Hepatocyte (in vitro differentiated cells): Measurements from ENCODE around the gene HK2. TPM values are rescaled to one million over a fixed set of nuclear protein-coding genes. Genes with fewer than 3 reads are reported as not detected.

Source experiments
- DNase-seq: peaks from one replicate; pipeline ENCODE4 v3.0.0-alpha.2; 2016; ENCODE audit warnings: low spot score
- H2AFZ ChIP-seq: fragments of 200-600 bp; sonication (generic); 2 replicates; pipeline ENCODE4 v1.6.0; 2016; ENCODE audit warnings: antibody characterized with exemption, mild to moderate bottlenecking
- H3K27ac ChIP-seq: fragments of 200-600 bp; sonication (generic); 2 replicates; pipeline ENCODE4 v1.5.1; 2016; ENCODE audit warnings: mild to moderate bottlenecking
- H3K27me3 ChIP-seq: fragments of 200-600 bp; sonication (generic); 2 replicates; pipeline ENCODE4 v1.6.1; 2016
- H3K36me3 ChIP-seq: fragments of 200-600 bp; sonication (generic); replicated peaks from 2 replicates; pipeline ENCODE4 v1.5.1; 2016; ENCODE audit warnings: low read depth; ENCODE audit not compliant: insufficient read depth
- H3K4me1 ChIP-seq: fragments of 200-600 bp; sonication (generic); 2 replicates; pipeline ENCODE4 v1.5.1; 2016; ENCODE audit warnings: mild to moderate bottlenecking, moderate library complexity; ENCODE audit not compliant: insufficient read depth
- H3K4me2 ChIP-seq: fragments of 200-600 bp; sonication (generic); 2 replicates; pipeline ENCODE4 v1.6.0; 2016
- H3K4me3 ChIP-seq: fragments of 200-600 bp; sonication (generic); 2 replicates; pipeline ENCODE4 v1.5.1; 2016; ENCODE audit warnings: mild to moderate bottlenecking
- H3K79me2 ChIP-seq: fragments of 200-600 bp; sonication (generic); 2 replicates; pipeline ENCODE4 v1.6.0; 2017; ENCODE audit warnings: mild to moderate bottlenecking
- H3K9me2 ChIP-seq: fragments of 200-600 bp; sonication (generic); replicated peaks from 2 replicates; pipeline ENCODE4 v1.6.0; 2017; ENCODE audit warnings: mild to moderate bottlenecking; ENCODE audit not compliant: insufficient read depth
- H3K9me3 ChIP-seq: fragments of 200-600 bp; sonication (generic); 2 replicates; pipeline ENCODE4 v1.5.1; 2016; ENCODE audit warnings: low read depth, mild to moderate bottlenecking
- H4K20me1 ChIP-seq: fragments of 200-600 bp; sonication (generic); 2 replicates; pipeline ENCODE4 v1.6.0; 2016; ENCODE audit warnings: mild to moderate bottlenecking; ENCODE audit not compliant: insufficient read depth, poor library complexity, severe bottlenecking
- EZH2 ChIP-seq: fragments of 200-600 bp; sonication (generic); IDR thresholded peaks from 2 replicates; pipeline ENCODE4 v1.6.1; 2016; ENCODE audit warnings: antibody characterized with exemption, mild to moderate bottlenecking, borderline replicate concordance
- EZH2phosphoT487 ChIP-seq: fragments of 200-600 bp; sonication (generic); IDR thresholded peaks from one replicate; pipeline ENCODE4 v1.6.1; 2018; ENCODE audit warnings: antibody characterized with exemption, mild to moderate bottlenecking, low read depth, moderate library complexity; ENCODE audit not compliant: unreplicated experiment, severe bottlenecking
- WGBS: methylation state at CpG from one replicate; pipeline ENCODE4 v1.1.6; 2016; ENCODE audit warnings: low lambda C conversion rate; ENCODE audit errors: missing lambda C conversion rate; 5-methylcytosine and 5-hydroxymethylcytosine counted together
- polyA plus RNA-seq: library from polyadenylated mRNA; unstranded; fragments of >200 nt; fragmentation: Nextera tagmentation; extraction: Ambion mirVana; gene quantifications from 2 replicates; pipeline ENCODE4 v1.2.1, GENCODE V29; 2016
- total RNA-seq: library from RNA; depleted of rRNA; stranded (reverse); fragments of >200 nt; gene quantifications from 2 replicates; pipeline ENCODE4 v1.2.3, GENCODE V29; 2014
- TF ChIP-seq, protein P1 (sequence below): fragments of 200-600 bp; sonication (generic); IDR thresholded peaks from 2 replicates; pipeline ENCODE4 v1.5.1; 2016; ENCODE audit warnings: antibody characterized with exemption, mild to moderate bottlenecking; ENCODE audit not compliant: poor library complexity

HK2 gene
- total and polyA plus RNA-seq, 2 experiments from 2014 or later, result 25.4 to 25.6 TPM

GRCh38 chr2:74860521-74860920, 26.6 kb downstream of the HK2 start:
- Histone ChIP-seq H3K27ac (no peak overlapping the region), H2AFZ (no peak overlapping the region), H3K27me3 (no peaks in the 10 kb centered on the region), H3K4me1 (peaks cover 27% of the 10 kb centered on the region), H3K4me2 (no peak overlapping the region), H3K9me3 (no peaks in the 10 kb centered on the region), H3K9me2 (no peaks in the 10 kb centered on the region), H3K36me3 (no peaks in the 10 kb centered on the region), H4K20me1 (no peaks in the 10 kb centered on the region), H3K4me3 (no peak overlapping the region), H3K79me2 (peaks cover 10% of the 10 kb centered on the region)
- DNase-seq, result no peak
- WGBS, result 71% methylated on average over 3 of the region's 3 CpGs
- TF ChIP-seq, protein P1, sequence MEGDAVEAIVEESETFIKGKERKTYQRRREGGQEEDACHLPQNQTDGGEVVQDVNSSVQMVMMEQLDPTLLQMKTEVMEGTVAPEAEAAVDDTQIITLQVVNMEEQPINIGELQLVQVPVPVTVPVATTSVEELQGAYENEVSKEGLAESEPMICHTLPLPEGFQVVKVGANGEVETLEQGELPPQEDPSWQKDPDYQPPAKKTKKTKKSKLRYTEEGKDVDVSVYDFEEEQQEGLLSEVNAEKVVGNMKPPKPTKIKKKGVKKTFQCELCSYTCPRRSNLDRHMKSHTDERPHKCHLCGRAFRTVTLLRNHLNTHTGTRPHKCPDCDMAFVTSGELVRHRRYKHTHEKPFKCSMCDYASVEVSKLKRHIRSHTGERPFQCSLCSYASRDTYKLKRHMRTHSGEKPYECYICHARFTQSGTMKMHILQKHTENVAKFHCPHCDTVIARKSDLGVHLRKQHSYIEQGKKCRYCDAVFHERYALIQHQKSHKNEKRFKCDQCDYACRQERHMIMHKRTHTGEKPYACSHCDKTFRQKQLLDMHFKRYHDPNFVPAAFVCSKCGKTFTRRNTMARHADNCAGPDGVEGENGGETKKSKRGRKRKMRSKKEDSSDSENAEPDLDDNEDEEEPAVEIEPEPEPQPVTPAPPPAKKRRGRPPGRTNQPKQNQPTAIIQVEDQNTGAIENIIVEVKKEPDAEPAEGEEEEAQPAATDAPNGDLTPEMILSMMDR, result no peak
- TF ChIP-seq EZH2 (no peak), EZH2phosphoT487 (no peak)

GRCh38 chr2:74861531-74861930, 27.6 kb downstream of the HK2 start:
- Histone ChIP-seq H3K79me2 (peaks cover 14% of the 10 kb centered on the region), H3K36me3 (no peaks in the 10 kb centered on the region), H2AFZ (no peak overlapping the region), H3K9me3 (no peaks in the 10 kb centered on the region), H3K27ac (no peak overlapping the region), H3K4me2 (no peak overlapping the region), H3K4me3 (no peak overlapping the region), H3K27me3 (no peaks in the 10 kb centered on the region), H3K4me1 (peaks cover 21% of the 10 kb centered on the region), H4K20me1 (no peaks in the 10 kb centered on the region), H3K9me2 (no peaks in the 10 kb centered on the region)
- no peak for DNase-seq
- no peak for TF ChIP-seq EZH2phosphoT487
- TF ChIP-seq, protein P1, result no peak
- TF ChIP-seq EZH2, result no peak
- WGBS, result 93% methylated on average over 5 of the region's 5 CpGs

DNA sequence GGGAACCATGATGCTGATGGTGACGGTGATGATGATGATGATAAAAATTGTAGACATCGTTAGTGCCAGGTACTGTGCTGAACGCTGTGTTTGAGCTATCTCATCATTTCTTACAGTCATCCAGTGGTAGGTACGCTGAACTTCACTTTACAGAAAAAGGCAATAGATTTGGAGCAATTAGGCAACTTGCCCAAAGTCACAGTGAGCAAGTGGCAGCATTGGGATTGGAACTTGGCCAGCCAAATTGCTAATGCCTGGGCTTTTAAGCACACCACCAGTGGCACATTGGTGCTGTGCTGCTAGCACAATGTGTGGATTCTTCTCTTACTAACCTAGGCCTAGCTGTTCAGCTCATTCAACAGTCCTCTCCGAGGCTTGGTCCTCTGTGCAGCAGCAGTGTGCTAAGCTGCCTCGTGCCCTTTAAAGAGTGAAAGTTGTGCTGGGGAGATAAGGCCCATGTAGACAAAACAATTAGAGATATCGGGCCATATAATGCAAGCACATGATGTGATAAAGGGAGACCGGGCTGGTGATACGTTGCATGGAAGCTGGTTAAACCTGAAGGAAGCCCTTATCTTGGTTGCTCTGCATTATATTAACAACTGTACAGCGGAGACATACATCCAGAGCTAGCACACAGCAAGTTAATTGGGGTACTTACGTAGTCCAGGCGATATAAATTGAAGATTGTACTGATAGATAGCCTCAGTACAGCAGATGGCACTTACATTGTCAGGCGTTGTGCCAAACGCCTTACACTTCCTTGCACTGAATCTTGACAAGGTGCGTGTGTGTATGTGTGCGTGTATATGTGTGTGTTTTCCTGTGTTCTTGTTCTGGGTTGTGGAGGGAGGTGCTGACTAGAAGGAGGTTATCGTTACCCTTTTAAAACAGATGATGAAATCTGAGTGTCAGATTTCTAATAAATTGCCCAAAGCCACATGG, 28.4 kb downstream of the HK2 start:
- H3K27ac ChIP-seq, result no peak overlapping the region
- H3K4me1 ChIP-seq, result peaks cover 13% of the 10 kb centered on the region
- TF ChIP-seq EZH2phosphoT487 (peak; percentile 98), EZH2 (no peak)
- TF ChIP-seq, protein P1, result no peak
- no peaks in the 10 kb centered on the region for H3K36me3 ChIP-seq
- H3K4me3 ChIP-seq, result no peak overlapping the region
- no peaks in the 10 kb centered on the region for H4K20me1 ChIP-seq
- no peaks in the 10 kb centered on the region for H3K9me3 ChIP-seq
- 63% methylated on average over 17 of the region's 17 CpGs for WGBS
- no peaks in the 10 kb centered on the region for H3K9me2 ChIP-seq
- peak; percentile 52 for DNase-seq
- H3K27me3 ChIP-seq, result no peaks in the 10 kb centered on the region
- H3K4me2 ChIP-seq, result no peak overlapping the region
- H3K79me2 ChIP-seq, result peaks cover 14% of the 10 kb centered on the region
- no peak overlapping the region for H2AFZ ChIP-seq
